ENCODE measurements around the gene PHAX.
"Not testable (repeated sequence)": the region's sequence is repeated elsewhere in the genome, so short reads cannot be mapped to it uniquely, and the experiment has no call there.

Gene PHAX

GRCh38 chr5:126603402-126603991, 2.8 kb downstream of the PHAX start:
- DNase-seq (ENCODE audit: low spot score): no peak

- DNase-seq (ENCODE audit: low spot score): no peak
Measured at GRCh38 chr5:126605525-126605924, 4.8 kb downstream of the PHAX start.

GRCh38 chr5:126610160-126610559, 9.4 kb downstream of the PHAX start:
- no peak for DNase-seq (ENCODE audit: low spot score)

DNA sequence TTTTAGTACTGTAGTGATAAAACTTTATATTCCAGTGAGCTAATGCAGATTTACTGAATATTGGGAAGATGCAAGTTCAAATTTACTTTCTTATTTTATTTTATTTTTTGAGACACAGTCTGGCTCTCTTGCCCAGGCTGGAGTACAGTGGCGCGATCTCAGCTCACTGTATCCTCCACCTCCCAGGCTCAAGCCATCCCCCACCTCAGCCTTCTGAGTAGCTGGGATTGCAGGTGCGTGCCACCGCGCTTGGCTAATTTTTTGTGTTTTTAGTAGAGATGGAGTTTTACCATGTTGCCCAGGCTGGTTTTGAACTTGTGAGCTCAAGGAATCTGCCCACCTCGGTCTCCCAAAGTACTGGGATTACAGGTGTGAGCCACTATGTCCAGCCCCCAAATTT, 9.9 kb downstream of the PHAX start:
- no peak for DNase-seq (ENCODE audit: low spot score)

DNA sequence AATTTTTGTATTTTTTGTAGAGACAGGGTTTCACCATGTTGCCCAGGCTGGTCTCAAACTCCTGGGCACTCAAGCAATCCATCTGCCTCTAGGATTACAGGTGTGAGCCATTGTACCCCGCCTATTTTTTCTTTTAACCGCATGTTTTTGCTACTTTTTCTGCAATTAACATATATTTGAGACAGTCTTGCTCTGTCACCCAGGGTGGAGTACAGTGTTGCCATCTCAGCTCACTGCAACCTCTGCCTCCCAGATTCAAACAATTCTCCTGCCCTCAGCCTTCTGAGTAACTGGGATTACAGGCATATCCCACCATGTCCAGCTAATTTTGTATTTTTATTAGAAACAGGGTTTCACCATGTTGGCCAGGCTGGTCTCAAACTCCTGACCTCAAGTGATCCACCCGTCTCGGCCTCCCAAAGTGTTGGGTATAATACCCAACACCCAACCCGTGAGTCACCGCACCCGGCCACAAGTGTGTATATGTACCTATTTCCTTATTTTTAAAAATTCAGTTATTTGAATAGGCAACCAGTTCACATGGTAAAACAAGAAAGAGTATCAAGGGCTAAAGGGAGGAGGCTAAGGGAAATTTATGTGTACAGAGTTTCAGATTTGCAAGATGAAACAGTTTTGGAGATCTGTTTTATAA, 13.3 kb downstream of the PHAX start:
- no peak for DNase-seq (ENCODE audit: low spot score)

GRCh38 chr5:126615286-126615685, 14.5 kb downstream of the PHAX start:
- no peak for DNase-seq (ENCODE audit: low spot score)

DNA sequence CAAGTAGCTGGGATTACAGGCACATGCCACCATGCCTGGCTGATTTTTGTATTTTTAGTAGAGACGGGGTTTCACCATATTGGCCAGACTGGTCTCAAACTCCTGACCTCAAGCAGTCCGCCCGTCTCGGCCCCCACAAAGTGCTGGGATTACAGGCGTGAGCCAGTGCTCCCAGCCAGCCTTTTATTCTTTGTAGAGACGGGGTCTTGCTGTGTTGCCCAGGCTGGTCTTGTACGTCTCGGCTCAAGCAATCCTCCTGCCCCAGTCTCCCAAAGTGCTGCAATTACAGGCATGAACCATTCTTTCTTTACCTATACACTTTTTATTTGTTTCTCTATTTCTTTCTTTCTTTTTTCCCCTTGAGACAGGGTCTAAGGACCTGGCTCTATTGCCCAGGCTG, 16.9 kb downstream of the PHAX start:
- not testable (repeated sequence) for DNase-seq (ENCODE audit: low spot score)

- no peak for DNase-seq (ENCODE audit: low spot score)
Measured at GRCh38 chr5:126619781-126620180, 19.0 kb downstream of the PHAX start.

DNA sequence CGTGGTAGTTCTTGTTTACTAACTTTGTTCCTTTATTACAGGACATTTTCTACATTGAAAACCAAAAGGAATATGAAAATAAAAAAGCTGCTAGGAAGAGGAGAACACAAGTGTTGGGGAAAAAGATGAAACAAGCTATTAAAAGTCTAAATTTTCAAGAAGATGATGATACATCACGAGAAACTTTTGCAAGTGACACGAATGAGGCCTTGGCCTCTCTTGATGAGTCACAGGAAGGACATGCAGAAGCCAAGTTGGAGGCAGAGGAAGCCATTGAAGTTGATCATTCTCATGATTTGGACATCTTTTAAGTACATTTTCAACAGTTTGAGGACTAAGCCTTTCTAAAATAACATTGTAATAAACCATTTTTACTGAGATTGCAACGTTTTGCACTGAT, 23.8 kb downstream of the PHAX start:
- no peak for DNase-seq (ENCODE audit: low spot score)

DNA sequence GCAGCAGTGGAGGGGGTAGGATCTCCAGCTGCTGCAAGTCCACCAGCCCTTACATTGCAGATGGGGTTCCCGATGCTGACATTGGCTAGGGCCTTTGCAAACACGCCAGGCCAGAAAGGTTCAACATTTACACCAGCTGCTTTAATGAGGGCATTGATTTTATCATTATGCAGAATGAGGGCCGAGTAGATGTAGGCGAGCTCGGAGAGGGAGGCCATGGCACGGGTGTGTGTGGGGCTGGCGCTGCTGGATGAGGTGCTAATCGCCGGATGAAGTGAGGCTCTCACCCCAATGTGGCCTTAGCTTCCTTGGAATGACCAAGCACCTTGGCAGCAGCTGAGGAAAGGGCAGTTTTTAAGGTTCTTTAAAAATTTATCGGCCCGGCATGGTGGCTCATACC, 27.4 kb downstream of the PHAX start:
- no peak for DNase-seq (ENCODE audit: low spot score)

DNA sequence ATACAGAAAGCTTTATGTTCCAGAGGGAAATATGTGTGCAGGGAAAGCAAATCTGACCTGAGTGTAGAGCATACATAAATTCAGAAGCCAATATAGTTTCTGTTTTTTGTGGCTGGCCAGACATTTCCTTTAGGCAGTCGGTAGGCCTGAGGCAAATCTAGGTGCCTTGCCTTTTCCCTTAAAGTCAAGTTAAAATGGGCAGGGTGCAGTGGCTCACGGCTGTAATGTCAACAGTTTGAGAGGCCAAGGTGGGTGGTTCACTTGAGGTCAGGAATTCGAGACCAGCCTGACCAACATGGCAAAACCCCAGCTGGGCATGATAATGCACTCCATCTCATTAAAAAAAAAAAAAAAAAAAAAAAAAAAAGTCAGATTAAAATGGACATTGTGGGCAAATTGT, 31.2 kb downstream of the PHAX start:
- no peak for DNase-seq (ENCODE audit: low spot score)

GRCh38 chr5:126633552-126633951, 32.8 kb downstream of the PHAX start:
- no peak for DNase-seq (ENCODE audit: low spot score)

- DNase-seq (ENCODE audit: low spot score): no peak
Measured at GRCh38 chr5:126635585-126635984, 34.8 kb downstream of the PHAX start.

GRCh38 chr5:126636956-126637355, 36.2 kb downstream of the PHAX start:
- DNase-seq (ENCODE audit: low spot score): no peak

- DNase-seq (ENCODE audit: low spot score): no peak
Measured at GRCh38 chr5:126640866-126641265, 40.1 kb downstream of the PHAX start.

- DNase-seq (ENCODE audit: low spot score): no peak
Measured at GRCh38 chr5:126641387-126641786, 40.6 kb downstream of the PHAX start.

- no peak for DNase-seq (ENCODE audit: low spot score)
Measured at GRCh38 chr5:126645132-126645531, 44.4 kb downstream of the PHAX start.

DNA sequence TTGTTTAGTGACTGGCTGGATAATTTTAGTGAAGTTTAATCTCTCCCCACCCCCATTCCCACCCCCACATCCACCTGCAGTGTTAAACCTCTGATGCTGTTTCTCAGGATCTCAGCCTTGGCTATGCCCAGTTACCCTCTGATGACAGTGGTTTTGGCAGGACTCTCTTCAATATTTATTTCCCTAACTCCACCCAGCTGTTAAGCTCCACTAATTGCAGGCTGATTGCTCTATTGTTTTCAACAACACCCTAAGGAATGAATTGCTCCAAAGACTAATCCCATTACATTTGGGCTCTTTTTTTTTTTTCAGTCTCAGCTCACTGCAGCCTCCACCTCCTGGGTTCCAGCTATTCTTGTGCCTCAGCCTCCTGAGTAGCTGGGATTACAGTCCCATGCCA, 46.3 kb downstream of the PHAX start:
- no peak for DNase-seq (ENCODE audit: low spot score)

- DNase-seq (ENCODE audit: low spot score): no peak
Measured at GRCh38 chr5:126648471-126648870, 47.7 kb downstream of the PHAX start.

- DNase-seq (ENCODE audit: low spot score): not testable (repeated sequence)
Measured at GRCh38 chr5:126649057-126649456, 48.3 kb downstream of the PHAX start.

DNA sequence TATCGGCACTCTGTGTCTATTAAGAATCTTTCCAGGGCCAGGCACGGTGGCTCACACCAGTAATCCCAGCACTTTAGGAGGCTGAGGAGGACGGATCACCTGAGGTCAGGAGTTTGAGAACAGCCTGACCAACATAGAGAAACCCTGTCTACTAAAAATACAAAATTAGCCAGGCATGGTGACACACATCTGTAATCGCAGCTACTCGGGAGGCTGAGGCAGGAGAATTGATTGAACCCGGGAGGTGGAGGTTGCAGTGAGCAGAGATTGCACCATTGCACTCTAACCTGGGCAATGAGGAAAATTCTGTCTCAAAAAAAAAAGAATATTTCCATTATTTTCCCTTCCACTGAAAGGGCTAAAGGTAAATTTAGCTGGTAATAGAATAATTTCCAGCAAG, 49.0 kb downstream of the PHAX start:
- not testable (repeated sequence) for DNase-seq (ENCODE audit: low spot score)

DNA sequence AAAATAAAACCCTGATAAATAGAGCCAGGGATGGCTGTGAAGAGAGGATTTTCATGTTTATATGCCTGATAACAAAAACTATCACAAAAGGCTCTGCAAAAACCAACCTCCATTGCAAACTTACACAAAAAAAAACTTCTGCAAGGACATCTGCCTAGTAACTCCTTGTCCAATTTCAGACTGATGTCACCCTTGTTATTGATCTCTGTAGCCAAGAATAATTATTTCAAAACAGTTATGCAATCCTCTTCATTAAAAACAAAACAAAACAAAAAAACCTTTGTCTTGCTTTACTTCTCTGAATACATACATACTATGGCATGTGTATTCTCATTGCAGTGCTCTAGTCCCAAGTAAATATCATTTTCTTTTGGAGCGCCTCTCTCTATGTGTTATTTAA, 49.7 kb downstream of the PHAX start:
- no peak for DNase-seq (ENCODE audit: low spot score)

GRCh38 chr5:126651013-126651577, 50.3 kb downstream of the PHAX start:
- DNase-seq (ENCODE audit: low spot score): no peak

All from Ammon's horn (tissue), 1 donor.